ENCODE data around the gene SLC25A12.

Gene SLC25A12

GRCh38 chr2:171804456-171804855 is 89.6 kb downstream of the SLC25A12 start:
- H3K4me3 ChIP-seq (ENCODE audit: low read depth, low read length) = no peak overlapping the region
- no peaks in the 10 kb centered on the region for H3K27me3 ChIP-seq (replicated peaks)
- TF ChIP-seq, protein P1, sequence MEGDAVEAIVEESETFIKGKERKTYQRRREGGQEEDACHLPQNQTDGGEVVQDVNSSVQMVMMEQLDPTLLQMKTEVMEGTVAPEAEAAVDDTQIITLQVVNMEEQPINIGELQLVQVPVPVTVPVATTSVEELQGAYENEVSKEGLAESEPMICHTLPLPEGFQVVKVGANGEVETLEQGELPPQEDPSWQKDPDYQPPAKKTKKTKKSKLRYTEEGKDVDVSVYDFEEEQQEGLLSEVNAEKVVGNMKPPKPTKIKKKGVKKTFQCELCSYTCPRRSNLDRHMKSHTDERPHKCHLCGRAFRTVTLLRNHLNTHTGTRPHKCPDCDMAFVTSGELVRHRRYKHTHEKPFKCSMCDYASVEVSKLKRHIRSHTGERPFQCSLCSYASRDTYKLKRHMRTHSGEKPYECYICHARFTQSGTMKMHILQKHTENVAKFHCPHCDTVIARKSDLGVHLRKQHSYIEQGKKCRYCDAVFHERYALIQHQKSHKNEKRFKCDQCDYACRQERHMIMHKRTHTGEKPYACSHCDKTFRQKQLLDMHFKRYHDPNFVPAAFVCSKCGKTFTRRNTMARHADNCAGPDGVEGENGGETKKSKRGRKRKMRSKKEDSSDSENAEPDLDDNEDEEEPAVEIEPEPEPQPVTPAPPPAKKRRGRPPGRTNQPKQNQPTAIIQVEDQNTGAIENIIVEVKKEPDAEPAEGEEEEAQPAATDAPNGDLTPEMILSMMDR (IDR thresholded peaks at IDR 0.05; ENCODE audit: low read depth, low read length, missing control alignments) = no peak
- H3K27ac ChIP-seq = no peak overlapping the region
- H3K36me3 ChIP-seq (replicated peaks) = no peaks in the 10 kb centered on the region
- in situ Hi-C loops (cut with HindIII; ENCODE audit: low pct_ligation_motif_present, low sequenced_read_pairs) = loop anchor here (25.0 kb wide), 1 partner anchor 308 kb away; the partner anchor contains the start of gene DLX2
- DNase-seq = no peak

DNA sequence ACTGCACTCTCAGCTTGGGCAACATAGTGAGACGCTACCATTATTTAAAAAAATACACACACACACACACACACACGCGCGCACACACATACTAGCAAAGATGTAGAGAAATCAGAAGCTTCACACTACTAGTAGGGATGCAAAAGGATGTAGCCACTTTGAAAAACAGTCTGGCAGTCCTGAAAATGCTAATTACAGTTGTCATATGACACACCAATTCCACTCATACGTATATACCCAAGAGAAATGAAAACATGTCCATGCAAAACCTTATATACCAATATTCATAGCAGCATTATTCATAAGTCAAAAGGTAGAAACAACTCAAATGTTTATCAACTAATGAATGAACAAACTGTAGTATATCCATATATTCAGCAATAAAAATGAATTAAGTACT is 90.3 kb downstream of the SLC25A12 start:
- H3K36me3 ChIP-seq (replicated peaks) = no peaks in the 10 kb centered on the region
- TF ChIP-seq, protein P1 (IDR thresholded peaks at IDR 0.05; ENCODE audit: low read depth, low read length, missing control alignments) = no peak
- H3K4me3 ChIP-seq (ENCODE audit: low read depth, low read length) = no peak overlapping the region
- in situ Hi-C loops (cut with HindIII; ENCODE audit: low pct_ligation_motif_present, low sequenced_read_pairs) = loop anchor here (25.0 kb wide), 1 partner anchor 309 kb away; the partner anchor contains the start of gene DLX2
- DNase-seq = no peak
- no peak overlapping the region for H3K27ac ChIP-seq
- no peaks in the 10 kb centered on the region for H3K27me3 ChIP-seq (replicated peaks)

GRCh38 chr2:171800639-171801038 is 93.4 kb downstream of the SLC25A12 start:
- Histone ChIP-seq H3K36me3 (replicated peaks) (no peaks in the 10 kb centered on the region), H3K4me3 (ENCODE audit: low read depth, low read length) (no peak overlapping the region), H3K27me3 (replicated peaks) (no peaks in the 10 kb centered on the region), H3K27ac (no peak overlapping the region)
- in situ Hi-C loops (cut with HindIII; ENCODE audit: low pct_ligation_motif_present, low sequenced_read_pairs) = loop anchor here (25.0 kb wide), 1 partner anchor 312 kb away; the partner anchor contains the start of gene DLX2
- TF ChIP-seq, protein P1 (IDR thresholded peaks at IDR 0.05; ENCODE audit: low read depth, low read length, missing control alignments) = no peak
- DNase-seq = no peak

GRCh38 chr2:171798156-171798820 is 95.8 kb downstream of the SLC25A12 start:
- peak overlapping the region; percentile 61 for H3K27ac ChIP-seq
- DNase-seq = peak; percentile 81
- in situ Hi-C loops (cut with HindIII; ENCODE audit: low pct_ligation_motif_present, low sequenced_read_pairs) = no loop called here
- no peaks in the 10 kb centered on the region for H3K27me3 ChIP-seq (replicated peaks)
- TF ChIP-seq, protein P1 (IDR thresholded peaks at IDR 0.05; ENCODE audit: low read depth, low read length, missing control alignments) = no peak
- peaks cover 2% of the 10 kb centered on the region for H3K36me3 ChIP-seq (replicated peaks)
- H3K4me3 ChIP-seq (ENCODE audit: low read depth, low read length) = no peak overlapping the region

DNA sequence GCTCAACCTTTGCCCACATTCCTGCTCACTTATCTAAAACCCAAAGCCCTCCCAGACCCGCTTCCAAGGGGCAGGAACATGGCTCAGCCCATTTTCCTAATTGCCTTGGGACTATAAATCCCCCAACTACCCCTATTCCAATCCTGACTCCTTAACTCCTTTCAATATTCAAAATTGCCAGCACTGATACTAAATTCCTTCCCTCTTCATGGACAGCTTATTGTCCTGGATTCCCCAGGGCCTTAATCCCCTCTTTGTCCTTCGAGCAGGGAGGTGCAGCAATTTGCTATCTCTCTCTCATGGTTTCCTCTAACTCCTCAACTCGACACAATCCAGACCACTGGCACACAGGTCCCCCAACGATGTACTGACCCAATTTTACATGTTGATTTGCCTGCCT is 99.1 kb downstream of the SLC25A12 start:
- TF ChIP-seq, protein P1 (IDR thresholded peaks at IDR 0.05; ENCODE audit: low read depth, low read length, missing control alignments) = no peak
- Histone ChIP-seq H3K36me3 (replicated peaks) (peaks cover 7% of the 10 kb centered on the region), H3K27me3 (replicated peaks) (no peaks in the 10 kb centered on the region), H3K4me3 (ENCODE audit: low read depth, low read length) (no peak overlapping the region), H3K27ac (no peak overlapping the region)
- in situ Hi-C loops (cut with HindIII; ENCODE audit: low pct_ligation_motif_present, low sequenced_read_pairs) = no loop called here
- no peak for DNase-seq
